KOPT-K1 (cell line): ENCODE results near the gene GRK2.

Source experiments
- H3K27ac ChIP-seq: fragments of 200-600 bp; sonication (generic); 2 replicates; pipeline ENCODE4 v1.5.1; 2016; ENCODE audit warnings: antibody characterized with exemption, mild to moderate bottlenecking, low read depth, low read length; ENCODE audit not compliant: poor library complexity, severe bottlenecking
- H3K36me3 ChIP-seq: fragments of 200-600 bp; sonication (generic); 2 replicates; pipeline ENCODE4 v1.5.1; 2017; ENCODE audit warnings: antibody characterized with exemption, mild to moderate bottlenecking, low read length, moderate library complexity; ENCODE audit not compliant: insufficient read depth
- H3K9me3 ChIP-seq: fragments of 200-600 bp; sonication (generic); 2 replicates; pipeline ENCODE4 v1.5.1; 2017; ENCODE audit warnings: antibody characterized with exemption, low read length, mild to moderate bottlenecking; ENCODE audit not compliant: insufficient read depth, poor library complexity, severe bottlenecking

The GRK2 gene

DNA sequence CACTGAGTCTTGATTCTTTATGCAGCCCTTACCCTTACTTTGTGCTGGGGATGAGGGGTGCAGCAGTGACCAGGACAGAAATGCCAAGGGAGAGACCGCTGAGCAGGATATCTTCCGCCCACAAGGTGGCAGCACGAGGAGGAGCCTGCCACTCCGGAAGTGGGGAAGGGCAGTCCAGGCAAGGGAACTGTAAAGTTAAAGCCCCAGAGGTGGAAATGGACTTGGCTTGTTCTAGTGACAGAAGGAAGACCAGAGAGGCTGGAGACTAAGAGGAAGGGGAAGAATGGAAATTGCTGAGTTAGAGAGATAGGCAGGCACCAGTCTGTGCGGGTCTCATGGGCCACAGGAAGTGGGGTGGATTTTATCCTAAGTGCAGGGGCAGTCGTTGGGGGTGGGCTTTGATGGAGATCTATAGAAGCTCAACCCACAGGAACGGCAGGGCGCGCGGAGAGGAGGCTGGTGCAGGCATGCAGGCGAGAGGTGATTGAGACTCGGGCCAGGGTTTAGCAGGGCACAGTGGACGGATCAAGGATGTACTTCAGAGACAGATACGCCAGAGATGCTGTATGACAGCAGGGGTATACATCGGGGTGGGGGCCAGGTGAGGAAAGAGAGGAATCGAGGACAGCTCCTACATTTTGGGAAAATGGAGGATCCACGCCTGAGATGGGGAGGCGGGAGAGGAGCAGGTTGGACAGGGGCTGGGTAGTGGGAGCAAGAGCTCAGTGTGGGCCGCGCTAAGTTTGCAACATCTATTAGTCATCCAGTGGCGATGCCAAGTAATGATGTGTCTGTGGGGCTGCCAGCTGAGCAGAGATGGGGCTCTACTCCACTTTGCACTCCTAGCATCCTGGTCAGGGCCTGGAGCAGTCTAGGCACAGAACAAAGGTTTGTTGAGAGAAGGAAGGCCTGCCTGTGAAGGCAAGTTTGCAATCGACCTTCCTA is 3.3 kb upstream of the GRK2 start:
- peak overlapping the region; percentile 75 for H3K27ac ChIP-seq
- peaks cover 21% of the 10 kb centered on the region; the same call in 1 of the 2 replicates for H3K36me3 ChIP-seq
- no peaks in the 10 kb centered on the region for H3K9me3 ChIP-seq

DNA sequence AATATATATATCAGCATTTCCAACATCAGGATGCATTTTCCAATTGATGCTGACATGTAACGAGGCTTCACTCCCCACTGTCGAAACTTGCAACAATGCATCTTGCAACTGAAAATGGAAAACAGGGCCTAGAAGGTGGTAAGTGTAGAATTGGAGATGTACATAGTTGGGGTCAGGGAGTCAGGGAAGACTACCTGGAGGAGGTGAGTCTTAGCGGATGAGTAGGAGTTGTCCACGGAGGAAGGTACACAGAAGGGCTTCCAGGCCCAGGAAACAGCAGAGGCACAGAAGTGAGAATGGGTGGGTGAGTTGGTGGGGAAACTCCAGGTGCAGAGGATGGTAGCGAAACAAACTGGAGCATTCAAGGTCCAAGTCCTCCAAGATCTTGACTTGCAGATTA is 2.0 kb upstream of the GRK2 start:
- H3K36me3 ChIP-seq, result peaks cover 22% of the 10 kb centered on the region
- H3K9me3 ChIP-seq, result no peaks in the 10 kb centered on the region
- peak overlapping the region; percentile 75 for H3K27ac ChIP-seq

DNA sequence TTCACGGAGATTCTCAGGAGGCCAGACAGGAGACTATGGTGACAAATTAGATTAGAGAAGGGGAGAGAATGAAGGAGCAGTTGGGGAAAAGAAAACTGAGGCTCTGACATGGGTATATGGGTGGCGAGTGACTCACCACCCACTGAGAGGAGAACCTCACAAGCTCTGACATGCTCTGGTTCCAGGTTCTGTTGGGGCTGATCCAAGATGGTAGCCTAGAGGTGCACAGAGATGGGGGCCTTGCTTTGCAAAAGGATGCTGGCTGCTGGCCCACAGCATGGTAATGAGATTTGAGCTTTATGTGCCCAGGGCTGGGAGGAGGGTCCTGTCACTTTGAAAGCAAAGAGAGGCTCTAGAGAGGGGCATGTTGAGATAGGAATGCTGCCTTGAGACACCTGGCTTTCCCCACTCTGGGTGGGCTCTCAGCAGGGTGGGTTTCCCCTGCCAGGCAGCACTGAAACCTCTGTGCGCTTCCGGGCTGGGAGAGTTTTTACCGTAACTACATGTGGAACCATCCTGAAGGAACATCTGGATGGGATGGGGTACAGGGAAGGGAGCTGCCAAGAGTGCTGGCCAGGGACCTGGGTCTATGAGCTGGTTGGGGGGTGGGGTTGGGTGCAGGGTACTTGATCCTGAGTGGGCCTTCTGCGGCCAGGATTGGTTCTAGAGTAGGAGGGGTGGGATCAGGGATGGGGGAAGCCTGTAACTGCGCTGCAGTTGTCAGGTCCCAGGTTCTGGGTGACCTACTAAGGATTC is 1.2 kb upstream of the GRK2 start:
- Histone ChIP-seq H3K36me3 (peaks cover 30% of the 10 kb centered on the region), H3K9me3 (no peaks in the 10 kb centered on the region), H3K27ac (no peak overlapping the region)

DNA sequence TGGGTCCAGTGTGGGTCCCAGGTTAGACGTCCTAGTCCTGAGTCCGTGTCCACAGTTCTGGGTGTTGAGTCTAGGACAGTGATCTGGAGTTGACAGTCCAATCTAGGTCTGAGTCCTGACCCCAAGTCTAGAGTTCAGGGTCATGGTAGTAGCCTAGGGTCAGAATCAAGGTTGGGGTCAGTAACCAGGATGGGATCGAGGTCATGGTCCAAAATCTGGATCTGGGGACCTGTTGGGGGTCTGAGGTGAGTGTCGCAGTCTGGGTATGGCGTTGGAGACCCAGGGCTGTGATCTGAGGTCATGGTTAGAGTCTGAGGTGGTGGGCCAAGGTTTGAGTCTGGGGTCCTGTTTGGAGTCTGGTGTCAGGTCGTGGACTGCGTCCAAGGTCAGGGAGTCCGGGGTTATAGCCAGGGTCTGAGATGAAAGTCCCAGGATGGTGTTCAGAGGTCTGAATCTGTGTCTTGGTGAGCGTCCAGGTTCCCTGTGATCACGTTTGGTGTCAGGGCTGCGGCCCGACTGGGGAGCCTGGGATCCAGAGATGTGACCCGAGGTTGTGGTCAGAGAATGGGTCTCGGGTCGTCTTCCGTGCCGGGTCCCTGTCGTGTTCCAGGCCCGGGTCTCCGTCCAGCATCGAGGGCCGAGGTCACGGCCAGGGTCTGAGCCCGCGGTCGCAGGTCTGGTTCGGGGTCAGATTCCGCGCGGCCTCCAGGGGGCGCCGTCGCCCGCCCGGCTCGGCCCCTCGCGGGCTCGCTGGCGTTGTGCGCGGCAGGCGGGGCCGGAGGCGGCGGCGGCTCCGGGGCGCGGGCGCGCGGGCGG is 432 bp upstream of the GRK2 start:
- no peaks in the 10 kb centered on the region for H3K9me3 ChIP-seq
- H3K36me3 ChIP-seq, result peaks cover 31% of the 10 kb centered on the region
- peak overlapping the region; percentile 49 for H3K27ac ChIP-seq

DNA sequence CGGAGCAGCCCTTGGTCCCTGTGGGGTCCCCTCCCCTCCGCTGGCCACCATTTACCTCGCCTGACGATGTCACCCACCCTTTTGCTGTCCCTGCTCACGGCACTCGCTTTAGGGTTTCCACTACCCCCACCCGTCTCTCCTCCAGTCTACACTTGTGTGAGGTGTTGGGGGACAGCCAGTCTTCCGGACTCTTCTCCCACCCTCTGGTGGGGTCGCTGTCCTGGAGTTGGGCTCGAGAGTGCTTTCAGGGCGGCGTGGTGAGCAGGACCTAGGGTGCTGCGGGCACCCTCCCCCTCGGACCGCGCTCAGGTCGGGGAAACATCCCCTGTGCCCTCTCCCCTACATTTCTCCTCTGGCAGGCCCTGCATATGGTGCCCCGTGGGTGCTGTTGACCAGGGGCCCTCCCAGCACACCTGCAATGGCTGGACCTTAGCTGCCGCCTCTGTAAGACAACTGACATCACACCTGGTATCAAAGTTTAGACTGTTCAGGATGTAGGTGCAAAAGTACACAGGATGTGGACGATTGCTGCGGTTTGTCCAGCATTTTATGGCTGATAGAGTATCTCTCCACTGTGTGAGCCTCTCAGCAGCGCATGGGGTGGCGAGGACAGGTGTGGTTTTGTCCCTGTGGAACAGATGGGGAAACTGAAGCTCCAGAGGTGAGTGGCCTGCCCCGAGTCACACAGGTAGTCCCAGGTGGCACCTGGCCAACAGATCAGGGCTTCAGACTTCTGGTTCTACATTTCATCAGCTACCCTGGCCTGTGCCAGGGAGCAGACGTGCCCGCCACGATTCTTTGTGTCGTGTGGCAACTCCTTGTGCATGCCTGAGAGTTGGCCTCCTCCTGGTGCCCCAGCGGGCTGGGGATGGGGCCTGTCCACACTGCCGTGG is 1.2 kb downstream of the GRK2 start:
- Histone ChIP-seq H3K27ac (peak overlapping the region; percentile 100), H3K9me3 (no peaks in the 10 kb centered on the region), H3K36me3 (peaks cover 39% of the 10 kb centered on the region)

DNA sequence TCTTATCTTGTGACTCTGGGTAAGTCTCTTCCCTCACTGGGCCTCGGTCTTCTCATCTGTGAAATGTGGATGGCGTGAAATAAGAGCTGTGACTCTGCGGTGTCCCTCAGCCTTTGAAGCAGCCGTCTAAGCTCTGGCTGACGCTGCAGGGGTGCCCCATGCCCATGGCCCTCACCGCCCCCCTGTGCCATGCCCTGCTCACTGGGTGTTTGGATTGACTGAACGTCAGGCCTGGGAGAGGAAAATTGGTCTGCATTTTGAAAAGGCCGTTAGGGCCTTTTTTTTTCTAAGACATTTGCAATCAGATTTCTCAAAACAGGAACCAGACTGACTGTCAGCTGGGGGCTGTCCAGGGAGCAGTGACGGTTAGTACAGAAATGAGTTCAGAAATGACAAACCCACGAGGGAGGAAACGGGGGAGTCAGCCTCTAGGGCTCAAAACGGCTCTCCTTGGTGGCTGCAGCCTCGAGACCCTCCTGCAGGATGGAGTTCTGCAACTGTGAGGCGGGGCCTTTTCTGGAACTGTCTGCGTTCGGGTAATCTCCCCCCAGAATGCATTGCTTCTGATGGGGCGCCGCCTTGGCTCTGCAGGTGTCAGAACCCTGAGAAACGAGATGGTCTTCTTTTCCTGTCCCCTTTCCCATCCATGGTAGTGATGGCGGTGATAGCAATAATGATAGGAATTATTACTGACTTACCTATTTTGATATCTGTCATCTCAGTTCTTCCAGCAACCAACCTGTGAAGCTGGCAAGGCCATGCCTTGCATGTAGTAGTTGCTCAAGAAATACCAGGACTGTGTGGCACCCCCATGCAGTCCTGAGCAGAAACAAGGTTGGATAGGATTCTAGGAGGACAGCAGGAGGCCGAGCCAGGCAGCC is 2.0 kb downstream of the GRK2 start:
- Histone ChIP-seq H3K9me3 (no peaks in the 10 kb centered on the region), H3K27ac (peak overlapping the region; percentile 100), H3K36me3 (peaks cover 47% of the 10 kb centered on the region)

DNA sequence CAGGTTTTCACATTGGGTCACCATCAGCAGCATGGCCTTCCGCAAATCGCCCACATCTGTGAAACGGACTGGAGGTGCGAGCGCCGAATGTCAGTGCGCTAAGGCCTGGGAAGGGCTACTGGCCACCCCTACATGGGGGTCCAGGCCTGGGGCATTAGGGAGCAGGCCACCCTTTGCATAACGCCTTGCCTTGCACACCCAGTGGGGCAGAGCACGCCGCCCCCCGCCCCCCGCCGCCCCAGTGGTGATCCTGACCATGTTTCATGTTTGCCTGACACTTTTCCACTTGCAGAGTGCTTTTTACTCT is 2.6 kb downstream of the GRK2 start:
- H3K27ac ChIP-seq, result peak overlapping the region; percentile 100
- no peaks in the 10 kb centered on the region for H3K9me3 ChIP-seq
- H3K36me3 ChIP-seq, result peaks cover 52% of the 10 kb centered on the region

DNA sequence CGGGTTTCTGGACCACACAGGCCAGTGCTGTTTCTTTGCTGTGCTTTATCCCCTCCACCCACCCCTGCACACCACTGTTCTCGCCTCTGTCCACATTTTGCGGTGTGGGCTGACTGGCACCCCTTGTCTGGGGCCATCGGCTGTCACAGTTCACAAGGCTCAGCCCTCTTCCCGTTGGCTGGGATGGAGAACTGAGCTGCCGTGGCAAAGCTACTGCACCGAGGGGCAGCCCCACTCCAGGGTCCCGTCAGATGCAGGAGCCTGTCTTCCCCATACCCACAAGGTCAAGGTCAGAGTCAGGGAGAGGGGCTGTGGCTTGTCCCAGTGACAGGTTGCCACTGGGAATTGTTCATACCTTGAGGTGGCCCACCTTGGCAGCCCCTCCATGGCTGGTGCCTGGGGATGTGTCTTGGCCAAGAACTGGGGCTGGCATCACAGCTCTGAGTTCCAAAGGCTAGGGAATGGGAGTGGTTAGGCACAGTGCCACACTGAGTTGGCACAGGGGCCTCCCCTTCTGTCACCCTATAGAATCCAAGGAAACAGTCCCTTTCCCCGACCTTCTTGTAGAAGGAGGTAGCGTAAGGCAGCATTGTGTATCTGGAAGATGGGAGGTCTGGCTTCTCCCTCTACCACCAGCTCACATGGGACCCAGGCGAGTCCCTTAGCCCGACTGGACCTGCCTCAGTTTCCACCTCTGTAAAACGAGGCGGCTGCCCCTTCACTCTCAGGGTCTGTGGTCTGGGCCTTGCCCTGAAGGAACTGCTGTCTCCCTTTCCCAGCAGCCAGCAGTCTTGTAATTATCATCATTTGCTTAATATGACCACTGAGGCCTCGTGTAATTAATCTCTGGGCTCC is 3.4 kb downstream of the GRK2 start:
- Histone ChIP-seq H3K36me3 (peaks cover 55% of the 10 kb centered on the region), H3K27ac (peak overlapping the region; percentile 100)

DNA sequence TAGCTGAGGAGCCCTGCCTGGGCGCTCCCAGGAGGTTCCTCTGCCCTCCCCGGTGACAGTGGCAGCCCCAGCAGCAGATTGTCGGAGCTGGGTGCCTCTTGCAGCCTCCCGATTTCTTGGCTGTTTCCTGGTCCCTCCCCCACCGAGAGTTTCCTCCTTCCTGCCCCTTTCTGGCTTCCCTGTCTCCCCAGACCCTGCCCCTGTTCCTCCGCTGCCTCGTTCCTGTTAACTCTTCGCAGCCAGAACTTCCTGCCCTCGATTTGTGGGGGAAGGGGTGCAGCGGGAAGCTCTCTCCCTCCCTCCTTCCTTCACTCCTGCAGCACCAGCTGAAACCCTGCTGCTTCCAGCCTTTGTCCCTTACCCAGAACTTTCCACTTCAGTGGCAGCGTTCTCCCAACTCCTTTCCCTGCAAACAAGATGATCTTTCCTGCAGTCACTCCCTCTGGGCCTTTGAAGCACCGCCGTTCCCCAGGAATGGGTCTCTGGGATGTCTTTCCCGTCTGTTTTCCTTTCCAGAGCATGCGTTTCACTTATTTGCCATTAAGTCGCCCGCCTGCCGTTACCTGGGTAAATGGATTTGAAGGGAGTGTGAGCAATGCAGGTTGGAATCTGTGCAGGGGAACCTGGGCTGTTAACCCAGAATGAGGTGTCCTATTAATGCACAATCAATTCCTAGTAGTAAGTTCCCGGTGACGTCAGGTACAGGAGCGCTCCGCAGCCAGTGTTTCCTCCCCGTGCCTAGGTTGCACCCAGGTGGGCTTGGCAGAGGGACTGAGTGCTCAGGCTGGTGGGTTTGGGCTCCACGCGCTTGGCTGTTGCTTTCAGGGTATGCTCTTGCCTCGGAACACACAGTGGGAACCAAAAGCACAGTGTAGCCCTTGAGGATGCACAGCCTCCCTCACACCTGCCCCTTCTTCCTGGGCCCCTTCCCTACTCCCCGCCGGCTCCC is 4.3 kb downstream of the GRK2 start:
- H3K36me3 ChIP-seq, result peaks cover 64% of the 10 kb centered on the region
- no peaks in the 10 kb centered on the region for H3K9me3 ChIP-seq
- H3K27ac ChIP-seq, result peak overlapping the region; percentile 100

More for the DNA sequence above, 3.4 kb downstream of the GRK2 start:
- no peaks in the 10 kb centered on the region for H3K9me3 ChIP-seq

DNA sequence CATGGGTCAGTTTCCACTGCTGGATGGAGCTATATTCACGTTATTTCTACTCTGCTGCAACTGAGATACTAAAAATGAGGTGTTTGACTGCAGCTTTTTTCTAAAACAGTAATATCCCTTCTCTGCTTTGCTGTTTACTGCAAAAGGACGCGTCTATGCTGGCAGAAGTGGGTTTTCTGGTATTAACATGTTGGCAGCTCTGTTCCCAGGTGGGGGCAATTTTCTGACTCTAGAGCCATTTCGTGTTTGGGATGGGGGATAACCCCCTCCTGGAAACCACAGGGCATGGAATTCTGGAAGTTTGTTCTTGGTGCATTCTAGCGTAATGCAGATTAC is 4.9 kb downstream of the GRK2 start:
- Histone ChIP-seq H3K36me3 (peaks cover 71% of the 10 kb centered on the region), H3K27ac (peak overlapping the region; percentile 100), H3K9me3 (no peaks in the 10 kb centered on the region)

DNA sequence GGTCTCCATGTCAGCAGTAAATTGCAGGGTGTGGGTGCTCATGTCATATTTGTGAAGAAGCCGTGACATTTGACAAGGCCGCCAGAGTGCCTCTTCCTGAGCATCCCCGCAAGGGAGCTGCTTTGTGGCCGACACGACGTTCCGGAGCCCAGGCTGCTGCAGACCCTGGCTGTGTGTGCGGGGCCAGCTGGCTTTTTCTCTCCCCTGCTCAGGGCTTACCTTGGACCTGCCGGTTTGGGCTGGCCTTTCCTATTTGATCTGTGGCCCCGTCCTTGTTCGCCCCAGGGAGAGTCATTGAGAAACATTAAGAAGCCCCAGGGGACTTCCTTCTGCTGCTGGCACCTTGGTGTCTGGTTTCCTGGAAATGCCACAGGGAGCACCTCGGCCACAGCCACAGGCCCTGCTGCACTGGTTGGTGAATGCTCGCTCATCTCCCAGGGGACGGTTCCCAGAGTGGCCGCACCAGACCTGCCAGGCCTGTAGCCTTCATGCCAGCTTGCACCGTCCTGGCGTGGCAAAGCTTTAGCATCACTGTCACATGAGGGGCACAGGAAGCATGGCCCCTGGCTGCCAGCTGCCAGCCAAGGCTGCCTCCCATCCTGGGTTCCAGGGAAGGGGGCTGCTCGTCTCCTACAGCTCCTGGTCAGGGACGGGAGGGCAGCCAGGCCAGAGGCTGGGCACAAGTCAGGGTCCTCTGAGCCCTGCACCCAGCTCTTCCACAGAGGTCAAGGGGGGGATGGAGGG is 5.4 kb downstream of the GRK2 start:
- peaks cover 75% of the 10 kb centered on the region for H3K36me3 ChIP-seq
- peak overlapping the region; percentile 100 for H3K27ac ChIP-seq
- H3K9me3 ChIP-seq, result no peaks in the 10 kb centered on the region
